ENCODE results near the gene OVCA2. TPM values are rescaled to one million over a fixed set of nuclear protein-coding genes. Genes with fewer than 3 reads are reported as not detected.
"Not testable (repeated sequence)": the region's sequence is repeated elsewhere in the genome, so short reads cannot be mapped to it uniquely, and the experiment has no call there.

The OVCA2 gene
- polyA plus RNA-seq, 1 donor (not counting 4 experiments of a cell fraction or from before 2014, with no cell fraction given), result 41.2 TPM

DNA sequence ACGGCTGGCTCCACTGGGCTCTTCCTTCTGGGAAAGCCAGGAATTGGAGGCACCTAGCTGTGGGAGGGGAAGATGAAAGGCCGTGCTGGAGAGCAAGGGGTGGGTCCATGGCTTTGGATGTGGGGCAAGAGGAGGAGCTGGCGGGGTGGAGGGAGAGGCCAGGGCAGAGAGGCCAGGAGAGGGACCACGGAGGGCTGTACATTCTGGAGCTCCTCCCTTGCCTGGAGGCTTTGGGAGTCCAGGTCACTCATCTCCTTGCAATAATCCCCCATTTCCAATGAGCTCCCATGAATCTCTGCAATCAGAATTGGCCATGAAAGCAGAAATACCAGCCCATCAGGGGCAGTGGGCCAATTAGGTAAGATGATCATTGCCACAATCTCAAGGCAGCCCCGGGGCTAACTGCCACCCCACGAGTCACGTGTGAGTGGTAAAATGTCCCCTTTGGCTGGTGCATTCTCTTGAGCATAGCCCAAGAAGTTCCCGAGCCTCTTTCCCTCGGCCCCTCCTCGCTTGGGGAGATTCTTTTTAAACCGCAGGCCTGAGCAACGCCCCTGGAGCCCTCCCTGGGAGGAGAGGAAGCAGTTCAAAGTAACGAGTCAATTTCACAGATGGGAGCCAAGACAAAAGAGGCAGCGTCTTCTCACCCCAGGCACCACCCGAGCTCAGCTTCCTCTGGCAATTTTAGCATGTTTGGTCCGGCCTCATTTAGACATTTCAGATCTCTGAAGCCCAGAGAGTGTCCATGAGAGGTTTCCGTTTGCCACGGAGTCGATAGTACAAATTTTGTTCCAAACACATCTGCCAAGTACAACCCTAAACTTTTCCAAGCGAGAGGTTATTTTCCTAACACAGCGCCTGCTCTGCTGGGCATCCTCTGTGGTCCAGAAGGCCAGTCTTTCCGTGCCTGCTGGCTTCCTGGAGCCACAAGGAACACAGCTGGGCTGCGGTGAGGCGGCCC lies 30.1 kb upstream of the OVCA2 start:
- peaks cover 0 to 5% of the 10 kb centered on the region in 2 experiments for H3K36me3 ChIP-seq (ENCODE audit: control insufficient read depth in 2 of 2, extremely low read depth in 1 of 2, insufficient read depth in 2 of 2, low read length in 2 of 2)
- H3K79me2 ChIP-seq (ENCODE audit: control insufficient read depth, insufficient read depth, low read length), result no peaks in the 10 kb centered on the region
- no peaks in the 10 kb centered on the region for H3K9me1 ChIP-seq (ENCODE audit: control insufficient read depth, extremely low read depth, insufficient read depth, low read length)
- FAIRE-seq, result peak; percentile 90
- no peaks in the 10 kb centered on the region for H4K20me1 ChIP-seq (ENCODE audit: control insufficient read depth, extremely low read depth, insufficient read depth, low read length)
- peaks cover 21% of the 10 kb centered on the region for H3K4me1 ChIP-seq (ENCODE audit: control insufficient read depth, extremely low read depth, insufficient read depth, low read length)
- DNase-seq (ENCODE audit: low read depth, low spot score), result no peak
- H3K9ac ChIP-seq (ENCODE audit: control insufficient read depth, extremely low read depth, insufficient read depth, low read length), result peak overlapping the region; percentile 26
- H3K27me3 ChIP-seq (ENCODE audit: control insufficient read depth, extremely low read depth, insufficient read depth, low read length), result no peaks in the 10 kb centered on the region
- peak overlapping the region; percentile 83 for H3K4me2 ChIP-seq (ENCODE audit: control insufficient read depth, extremely low read depth, insufficient read depth, low read depth, low read length)
- H2AFZ ChIP-seq (ENCODE audit: control insufficient read depth, low read length), result peak overlapping the region; percentile 55
- H3K27ac ChIP-seq (ENCODE audit: control insufficient read depth, insufficient read depth, low read length), result peak overlapping the region; percentile 34
- TF ChIP-seq, protein P1, sequence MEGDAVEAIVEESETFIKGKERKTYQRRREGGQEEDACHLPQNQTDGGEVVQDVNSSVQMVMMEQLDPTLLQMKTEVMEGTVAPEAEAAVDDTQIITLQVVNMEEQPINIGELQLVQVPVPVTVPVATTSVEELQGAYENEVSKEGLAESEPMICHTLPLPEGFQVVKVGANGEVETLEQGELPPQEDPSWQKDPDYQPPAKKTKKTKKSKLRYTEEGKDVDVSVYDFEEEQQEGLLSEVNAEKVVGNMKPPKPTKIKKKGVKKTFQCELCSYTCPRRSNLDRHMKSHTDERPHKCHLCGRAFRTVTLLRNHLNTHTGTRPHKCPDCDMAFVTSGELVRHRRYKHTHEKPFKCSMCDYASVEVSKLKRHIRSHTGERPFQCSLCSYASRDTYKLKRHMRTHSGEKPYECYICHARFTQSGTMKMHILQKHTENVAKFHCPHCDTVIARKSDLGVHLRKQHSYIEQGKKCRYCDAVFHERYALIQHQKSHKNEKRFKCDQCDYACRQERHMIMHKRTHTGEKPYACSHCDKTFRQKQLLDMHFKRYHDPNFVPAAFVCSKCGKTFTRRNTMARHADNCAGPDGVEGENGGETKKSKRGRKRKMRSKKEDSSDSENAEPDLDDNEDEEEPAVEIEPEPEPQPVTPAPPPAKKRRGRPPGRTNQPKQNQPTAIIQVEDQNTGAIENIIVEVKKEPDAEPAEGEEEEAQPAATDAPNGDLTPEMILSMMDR (optimal IDR thresholded peaks at IDR 0.05 in 1 of 3, IDR thresholded peaks at IDR 0.05 in 1 of 3, conservative IDR thresholded peaks at IDR 0.05 in 1 of 3; ENCODE audit: extremely low read depth in 1 of 3, insufficient read depth in 2 of 3, low read length in 3 of 3), result no peak
- TF ChIP-seq EZH2 (IDR thresholded peaks at IDR 0.05; ENCODE audit: low read length), result no peak
- H3K4me3 ChIP-seq (ENCODE audit: control insufficient read depth in 2 of 3, extremely low read depth in 1 of 3, insufficient read depth in 2 of 3, low read depth in 1 of 3, low read length in 3 of 3), result peak overlapping the region in 2 of 3 experiments; percentile 5 to 23
- no peaks in the 10 kb centered on the region for H3K9me3 ChIP-seq (ENCODE audit: control insufficient read depth, low read depth, low read length)
- dilution Hi-C loops (cut with MboI; ENCODE audit: extremely low pct_ligation_motif_present, low sequenced_read_pairs), result no loop called here

DNA sequence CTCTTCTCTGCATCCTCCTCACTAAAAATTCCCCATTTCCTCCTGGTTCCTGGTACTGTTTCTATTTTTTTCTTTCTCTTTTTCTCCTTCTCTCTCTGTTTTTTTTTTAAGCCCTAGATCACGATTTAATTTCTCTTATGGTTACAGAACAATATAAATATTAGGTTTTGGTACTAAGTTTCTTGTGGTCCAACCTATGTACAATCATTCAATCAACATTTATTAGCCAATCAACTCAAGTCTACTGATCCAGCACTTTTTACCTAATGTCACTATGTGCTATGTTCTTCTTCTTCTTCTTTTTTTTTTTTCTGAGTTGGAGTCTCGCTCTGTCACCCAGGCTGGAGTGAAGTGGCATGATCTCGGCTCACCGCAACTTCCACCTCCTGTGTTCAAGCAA lies 29.3 kb upstream of the OVCA2 start:
- dilution Hi-C loops (cut with MboI; ENCODE audit: extremely low pct_ligation_motif_present, low sequenced_read_pairs), result no loop called here
- no peak overlapping the region for H3K9ac ChIP-seq (ENCODE audit: control insufficient read depth, extremely low read depth, insufficient read depth, low read length)

DNA sequence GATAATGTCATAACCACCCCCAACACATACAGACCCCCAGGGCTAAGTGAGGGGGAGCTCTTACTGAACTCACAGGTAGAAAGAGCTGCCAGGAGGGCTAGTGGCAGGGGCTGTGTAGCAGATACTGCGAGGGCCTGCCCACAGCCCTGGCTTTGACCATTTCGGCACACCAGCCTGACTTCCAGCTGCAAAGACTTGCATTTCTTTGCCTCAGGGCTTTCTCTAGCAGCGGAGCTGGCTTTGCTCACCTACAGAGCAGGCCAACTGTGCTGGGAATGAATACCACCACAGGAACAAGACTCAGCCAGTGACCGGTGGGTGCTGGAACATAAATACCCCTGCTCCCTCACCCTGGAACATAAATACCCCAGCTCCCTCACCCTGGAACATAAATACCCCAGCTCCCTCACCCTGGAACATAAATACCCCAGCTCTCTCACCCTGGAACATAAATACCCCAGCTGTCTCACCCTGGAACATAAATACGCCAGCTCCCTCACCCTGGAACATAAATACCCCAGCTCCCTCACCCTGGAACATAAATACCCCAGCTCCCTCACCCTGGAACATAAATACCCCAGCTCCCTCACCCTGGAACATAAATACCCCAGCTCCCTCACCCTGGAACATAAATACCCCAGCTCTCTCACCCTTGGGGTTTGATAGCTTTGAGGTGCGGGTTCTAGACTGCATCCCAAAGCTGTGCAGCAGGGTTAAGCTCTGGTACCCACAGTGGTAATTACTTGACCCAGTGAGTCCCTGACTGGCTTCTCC lies 28.4 kb upstream of the OVCA2 start:
- DNase-seq (ENCODE audit: low read depth, low spot score); H3K79me2 ChIP-seq (ENCODE audit: control insufficient read depth, insufficient read depth, low read length); FAIRE-seq; H3K9ac ChIP-seq (ENCODE audit: control insufficient read depth, extremely low read depth, insufficient read depth, low read length); dilution Hi-C loops (cut with MboI; ENCODE audit: extremely low pct_ligation_motif_present, low sequenced_read_pairs); H3K9me3 ChIP-seq (ENCODE audit: control insufficient read depth, low read depth, low read length); H3K9me1 ChIP-seq (ENCODE audit: control insufficient read depth, extremely low read depth, insufficient read depth, low read length); H3K27ac ChIP-seq (ENCODE audit: control insufficient read depth, insufficient read depth, low read length); H3K4me2 ChIP-seq (ENCODE audit: control insufficient read depth, extremely low read depth, insufficient read depth, low read depth, low read length); H2AFZ ChIP-seq (ENCODE audit: control insufficient read depth, low read length); H3K4me3 ChIP-seq (ENCODE audit: control insufficient read depth in 2 of 3, extremely low read depth in 1 of 3, insufficient read depth in 2 of 3, low read depth in 1 of 3, low read length in 3 of 3); H4K20me1 ChIP-seq (ENCODE audit: control insufficient read depth, extremely low read depth, insufficient read depth, low read length); H3K27me3 ChIP-seq (ENCODE audit: control insufficient read depth, extremely low read depth, insufficient read depth, low read length); H3K36me3 ChIP-seq (ENCODE audit: control insufficient read depth in 2 of 2, extremely low read depth in 1 of 2, insufficient read depth in 2 of 2, low read length in 2 of 2): not testable (repeated sequence)
- H3K4me1 ChIP-seq (ENCODE audit: control insufficient read depth, extremely low read depth, insufficient read depth, low read length), result peaks cover 25% of the 10 kb centered on the region

More for the DNA sequence above, 29.3 kb upstream of the OVCA2 start:
- H3K79me2 ChIP-seq (ENCODE audit: control insufficient read depth, insufficient read depth, low read length), result no peaks in the 10 kb centered on the region
- peak overlapping the region; percentile 34 for H3K27ac ChIP-seq (ENCODE audit: control insufficient read depth, insufficient read depth, low read length)
- no peaks in the 10 kb centered on the region for H4K20me1 ChIP-seq (ENCODE audit: control insufficient read depth, extremely low read depth, insufficient read depth, low read length)
- no peaks in the 10 kb centered on the region for H3K9me1 ChIP-seq (ENCODE audit: control insufficient read depth, extremely low read depth, insufficient read depth, low read length)
- H3K27me3 ChIP-seq (ENCODE audit: control insufficient read depth, extremely low read depth, insufficient read depth, low read length), result no peaks in the 10 kb centered on the region
- peaks cover 0 to 5% of the 10 kb centered on the region in 2 experiments for H3K36me3 ChIP-seq (ENCODE audit: control insufficient read depth in 2 of 2, extremely low read depth in 1 of 2, insufficient read depth in 2 of 2, low read length in 2 of 2)
- H2AFZ ChIP-seq (ENCODE audit: control insufficient read depth, low read length), result no peak overlapping the region
- H3K9me3 ChIP-seq (ENCODE audit: control insufficient read depth, low read depth, low read length), result no peaks in the 10 kb centered on the region
- peaks cover 25% of the 10 kb centered on the region for H3K4me1 ChIP-seq (ENCODE audit: control insufficient read depth, extremely low read depth, insufficient read depth, low read length)
- H3K4me2 ChIP-seq (ENCODE audit: control insufficient read depth, extremely low read depth, insufficient read depth, low read depth, low read length), result peak overlapping the region; percentile 83
- DNase-seq (ENCODE audit: low read depth, low spot score) (no peak), FAIRE-seq (no peak)
- H3K4me3 ChIP-seq (ENCODE audit: control insufficient read depth in 2 of 3, extremely low read depth in 1 of 3, insufficient read depth in 2 of 3, low read depth in 1 of 3, low read length in 3 of 3), result no peak overlapping the region
- TF ChIP-seq, protein P1 (optimal IDR thresholded peaks at IDR 0.05 in 1 of 3, IDR thresholded peaks at IDR 0.05 in 1 of 3, conservative IDR thresholded peaks at IDR 0.05 in 1 of 3; ENCODE audit: extremely low read depth in 1 of 3, insufficient read depth in 2 of 3, low read length in 3 of 3), result no peak
- TF ChIP-seq EZH2 (IDR thresholded peaks at IDR 0.05; ENCODE audit: low read length), result no peak

All from keratinocyte (primary cell).